Measurements from ENCODE around the gene WDR55. TPM values are rescaled to one million over a fixed set of nuclear protein-coding genes. Genes with fewer than 3 reads are reported as not detected.
"Not testable (repeated sequence)": the region's sequence is repeated elsewhere in the genome, so short reads cannot be mapped to it uniquely, and the experiment has no call there.

The WDR55 gene
- total RNA-seq, 1 donor from 2014 or later: 28.8 TPM

DNA sequence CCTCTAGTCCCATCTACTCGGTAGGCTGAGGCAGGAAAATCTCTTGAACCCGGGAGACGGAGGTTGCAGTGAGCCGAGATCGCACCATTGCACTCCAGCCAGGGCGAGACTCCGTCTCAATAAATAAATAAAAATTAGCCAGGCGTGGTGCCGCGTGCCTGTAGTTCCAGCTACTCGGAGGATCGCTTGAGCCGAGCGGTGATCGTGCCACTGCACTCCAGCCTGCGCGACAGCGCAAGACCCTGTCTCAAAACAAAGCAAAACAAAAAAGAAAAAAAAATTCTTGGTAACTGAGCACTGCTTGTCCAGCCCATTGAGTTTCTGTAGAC lies 710 bp upstream of the WDR55 start:
- Histone ChIP-seq H3K4me2 (ENCODE audit: low read length) (peak overlapping the region; percentile 98), H3K4me1 (ENCODE audit: insufficient read depth, low read length) (no peaks in the 10 kb centered on the region), H3K36me3 (ENCODE audit: insufficient read depth, low read length) (peaks cover 36% of the 10 kb centered on the region), H3K79me2 (ENCODE audit: insufficient read depth, low read length) (peaks cover 42% of the 10 kb centered on the region), H3K9me3 (ENCODE audit: insufficient read depth, low read depth, low read length) (no peaks in the 10 kb centered on the region), H2AFZ (ENCODE audit: low read depth, low read length) (peak overlapping the region; percentile 90), H3K27ac (ENCODE audit: low read depth, low read length) (peak overlapping the region; percentile 84), H3K9ac (ENCODE audit: low read length) (peak overlapping the region; percentile 90), H4K20me1 (ENCODE audit: insufficient read depth, low read length) (peaks cover 29% of the 10 kb centered on the region), H3K4me3 (ENCODE audit: insufficient read depth, low read depth, low read length) (peak overlapping the region; percentile 94), H3K27me3 (ENCODE audit: insufficient read depth, low read length) (no peaks in the 10 kb centered on the region)
- H3K9me3 Mint-ChIP-seq (ENCODE audit: unreplicated experiment): peaks cover 2% of the 10 kb centered on the region
- DNase-seq (ENCODE audit: low read depth) (no peak), FAIRE-seq (no peak)
- peaks cover 18% of the 10 kb centered on the region for H3K4me1 Mint-ChIP-seq (ENCODE audit: low read depth, unreplicated experiment)
- peak overlapping the region; percentile 96 for H3K27ac Mint-ChIP-seq (ENCODE audit: unreplicated experiment)
- peak overlapping the region; percentile 97 for H3K4me3 Mint-ChIP-seq (ENCODE audit: unreplicated experiment)
- no peaks in the 10 kb centered on the region for H3K27me3 Mint-ChIP-seq (ENCODE audit: low read depth, unreplicated experiment)
- H3K36me3 Mint-ChIP-seq (ENCODE audit: low read depth, unreplicated experiment): peaks cover 27% of the 10 kb centered on the region
- TF ChIP-seq EZH2 (IDR thresholded peaks at IDR 0.05; ENCODE audit: insufficient read depth, low read length): no peak
- TF ChIP-seq, protein P1, sequence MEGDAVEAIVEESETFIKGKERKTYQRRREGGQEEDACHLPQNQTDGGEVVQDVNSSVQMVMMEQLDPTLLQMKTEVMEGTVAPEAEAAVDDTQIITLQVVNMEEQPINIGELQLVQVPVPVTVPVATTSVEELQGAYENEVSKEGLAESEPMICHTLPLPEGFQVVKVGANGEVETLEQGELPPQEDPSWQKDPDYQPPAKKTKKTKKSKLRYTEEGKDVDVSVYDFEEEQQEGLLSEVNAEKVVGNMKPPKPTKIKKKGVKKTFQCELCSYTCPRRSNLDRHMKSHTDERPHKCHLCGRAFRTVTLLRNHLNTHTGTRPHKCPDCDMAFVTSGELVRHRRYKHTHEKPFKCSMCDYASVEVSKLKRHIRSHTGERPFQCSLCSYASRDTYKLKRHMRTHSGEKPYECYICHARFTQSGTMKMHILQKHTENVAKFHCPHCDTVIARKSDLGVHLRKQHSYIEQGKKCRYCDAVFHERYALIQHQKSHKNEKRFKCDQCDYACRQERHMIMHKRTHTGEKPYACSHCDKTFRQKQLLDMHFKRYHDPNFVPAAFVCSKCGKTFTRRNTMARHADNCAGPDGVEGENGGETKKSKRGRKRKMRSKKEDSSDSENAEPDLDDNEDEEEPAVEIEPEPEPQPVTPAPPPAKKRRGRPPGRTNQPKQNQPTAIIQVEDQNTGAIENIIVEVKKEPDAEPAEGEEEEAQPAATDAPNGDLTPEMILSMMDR (IDR thresholded peaks at IDR 0.05; ENCODE audit: insufficient read depth, low read depth, low read length): no peak

DNA sequence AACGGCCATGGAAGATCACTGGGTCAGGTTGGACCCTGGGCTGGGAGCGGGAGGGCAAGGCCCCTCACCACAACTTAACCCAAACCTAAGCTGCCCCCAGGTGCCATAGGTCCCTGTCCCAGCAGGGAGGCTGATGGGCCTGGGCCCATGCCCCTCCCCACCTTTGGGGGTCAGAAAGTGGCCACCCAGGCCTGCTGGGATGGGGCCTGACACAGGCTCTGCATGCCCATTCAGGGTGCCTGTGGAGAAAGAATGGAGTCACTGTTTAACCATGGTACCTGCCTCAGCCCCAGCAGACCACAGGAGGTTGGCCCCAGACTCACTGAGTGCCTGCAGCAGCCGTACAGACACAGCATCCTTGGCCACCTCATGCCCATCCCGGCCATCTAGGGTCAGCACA lies 6.3 kb downstream of the WDR55 start:
- H3K4me3 ChIP-seq (ENCODE audit: insufficient read depth, low read depth, low read length); H3K4me3 Mint-ChIP-seq (ENCODE audit: unreplicated experiment); H2AFZ ChIP-seq (ENCODE audit: low read depth, low read length); H3K9ac ChIP-seq (ENCODE audit: low read length); H3K4me1 ChIP-seq (ENCODE audit: insufficient read depth, low read length); H3K27me3 ChIP-seq (ENCODE audit: insufficient read depth, low read length); H3K27ac ChIP-seq (ENCODE audit: low read depth, low read length); H3K4me2 ChIP-seq (ENCODE audit: low read length); FAIRE-seq; H3K27me3 Mint-ChIP-seq (ENCODE audit: low read depth, unreplicated experiment); DNase-seq (ENCODE audit: low read depth); H3K9me3 ChIP-seq (ENCODE audit: insufficient read depth, low read depth, low read length); H3K9me3 Mint-ChIP-seq (ENCODE audit: unreplicated experiment); H3K27ac Mint-ChIP-seq (ENCODE audit: unreplicated experiment): not testable (repeated sequence)
- Mint-ChIP-seq H3K4me1 (ENCODE audit: low read depth, unreplicated experiment) (peaks cover 14% of the 10 kb centered on the region), H3K36me3 (ENCODE audit: low read depth, unreplicated experiment) (peaks cover 29% of the 10 kb centered on the region)
- H4K20me1 ChIP-seq (ENCODE audit: insufficient read depth, low read length): peaks cover 43% of the 10 kb centered on the region
- H3K79me2 ChIP-seq (ENCODE audit: insufficient read depth, low read length): peaks cover 33% of the 10 kb centered on the region
- H3K36me3 ChIP-seq (ENCODE audit: insufficient read depth, low read length): peaks cover 30% of the 10 kb centered on the region

DNA sequence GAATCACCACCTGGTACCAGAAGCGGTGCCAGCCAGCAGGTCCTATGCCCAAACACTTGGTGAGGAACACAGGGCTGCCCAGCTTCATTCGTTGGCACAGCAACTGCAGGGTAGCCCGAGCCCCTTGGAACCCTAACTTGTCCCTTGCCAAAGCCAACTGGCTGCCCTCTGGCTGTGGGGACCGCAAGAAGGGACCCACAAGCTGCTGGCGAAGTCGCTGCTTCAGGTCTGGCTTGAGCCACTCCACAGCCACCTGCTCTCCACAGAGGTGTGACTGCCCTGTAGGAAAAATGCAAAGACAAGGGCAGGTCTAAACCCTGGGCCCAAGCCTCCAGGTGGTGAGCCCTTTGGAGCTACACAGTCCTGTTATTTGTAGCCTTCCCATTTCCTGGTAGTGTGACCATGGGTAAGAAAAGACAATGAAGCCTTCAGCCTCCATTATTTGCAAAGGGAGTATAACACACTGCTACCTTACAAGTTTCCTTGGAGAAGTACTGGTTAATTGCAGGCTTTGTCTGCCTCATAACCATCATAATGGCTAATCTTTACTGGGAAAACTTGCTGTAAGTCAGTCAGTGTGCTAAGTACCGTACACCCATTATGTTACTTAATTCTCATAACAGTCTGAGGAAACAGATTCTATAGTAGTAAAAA lies 6.9 kb downstream of the WDR55 start:
- no peaks in the 10 kb centered on the region for H3K4me1 ChIP-seq (ENCODE audit: insufficient read depth, low read length)
- H3K27ac ChIP-seq (ENCODE audit: low read depth, low read length): no peak overlapping the region
- no peak overlapping the region for H3K9ac ChIP-seq (ENCODE audit: low read length)
- no peak overlapping the region for H3K4me3 ChIP-seq (ENCODE audit: insufficient read depth, low read depth, low read length)
- TF ChIP-seq EZH2 (IDR thresholded peaks at IDR 0.05; ENCODE audit: insufficient read depth, low read length): no peak
- TF ChIP-seq, protein P1 (IDR thresholded peaks at IDR 0.05; ENCODE audit: insufficient read depth, low read depth, low read length): no peak
- no peak overlapping the region for H2AFZ ChIP-seq (ENCODE audit: low read depth, low read length)
- peaks cover 29% of the 10 kb centered on the region for H3K36me3 Mint-ChIP-seq (ENCODE audit: low read depth, unreplicated experiment)
- H3K4me3 Mint-ChIP-seq (ENCODE audit: unreplicated experiment): no peak overlapping the region
- no peaks in the 10 kb centered on the region for H3K27me3 Mint-ChIP-seq (ENCODE audit: low read depth, unreplicated experiment)
- FAIRE-seq (no peak), DNase-seq (ENCODE audit: low read depth) (no peak)
- H3K9me3 ChIP-seq (ENCODE audit: insufficient read depth, low read depth, low read length): no peaks in the 10 kb centered on the region
- H3K4me1 Mint-ChIP-seq (ENCODE audit: low read depth, unreplicated experiment): peaks cover 10% of the 10 kb centered on the region
- H4K20me1 ChIP-seq (ENCODE audit: insufficient read depth, low read length): peaks cover 40% of the 10 kb centered on the region
- H3K36me3 ChIP-seq (ENCODE audit: insufficient read depth, low read length): peaks cover 35% of the 10 kb centered on the region
- no peaks in the 10 kb centered on the region for H3K27me3 ChIP-seq (ENCODE audit: insufficient read depth, low read length)
- peaks cover 28% of the 10 kb centered on the region for H3K79me2 ChIP-seq (ENCODE audit: insufficient read depth, low read length)
- H3K9me3 Mint-ChIP-seq (ENCODE audit: unreplicated experiment): no peaks in the 10 kb centered on the region
- H3K27ac Mint-ChIP-seq (ENCODE audit: unreplicated experiment): no peak overlapping the region
- no peak overlapping the region for H3K4me2 ChIP-seq (ENCODE audit: low read length)

All from astrocyte (in vitro differentiated cells and primary cell).